ENCODE results near the gene CDH1.

The CDH1 gene

GRCh38 chr16:68717684-68718083, 19.4 kb upstream of the CDH1 start:
- TF ChIP-seq, protein P1, sequence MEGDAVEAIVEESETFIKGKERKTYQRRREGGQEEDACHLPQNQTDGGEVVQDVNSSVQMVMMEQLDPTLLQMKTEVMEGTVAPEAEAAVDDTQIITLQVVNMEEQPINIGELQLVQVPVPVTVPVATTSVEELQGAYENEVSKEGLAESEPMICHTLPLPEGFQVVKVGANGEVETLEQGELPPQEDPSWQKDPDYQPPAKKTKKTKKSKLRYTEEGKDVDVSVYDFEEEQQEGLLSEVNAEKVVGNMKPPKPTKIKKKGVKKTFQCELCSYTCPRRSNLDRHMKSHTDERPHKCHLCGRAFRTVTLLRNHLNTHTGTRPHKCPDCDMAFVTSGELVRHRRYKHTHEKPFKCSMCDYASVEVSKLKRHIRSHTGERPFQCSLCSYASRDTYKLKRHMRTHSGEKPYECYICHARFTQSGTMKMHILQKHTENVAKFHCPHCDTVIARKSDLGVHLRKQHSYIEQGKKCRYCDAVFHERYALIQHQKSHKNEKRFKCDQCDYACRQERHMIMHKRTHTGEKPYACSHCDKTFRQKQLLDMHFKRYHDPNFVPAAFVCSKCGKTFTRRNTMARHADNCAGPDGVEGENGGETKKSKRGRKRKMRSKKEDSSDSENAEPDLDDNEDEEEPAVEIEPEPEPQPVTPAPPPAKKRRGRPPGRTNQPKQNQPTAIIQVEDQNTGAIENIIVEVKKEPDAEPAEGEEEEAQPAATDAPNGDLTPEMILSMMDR (conservative IDR thresholded peaks at IDR 0.05; ENCODE audit: low read depth, low read length): no peak
- DNase-seq (ENCODE audit: low read depth): no peak
- H3K4me3 ChIP-seq (ENCODE audit: low read length): no peak overlapping the region

GRCh38 chr16:68718590-68718989, 18.5 kb upstream of the CDH1 start:
- DNase-seq (ENCODE audit: low read depth): no peak
- TF ChIP-seq, protein P1 (conservative IDR thresholded peaks at IDR 0.05; ENCODE audit: low read depth, low read length): no peak
- H3K4me3 ChIP-seq (ENCODE audit: low read length): no peak overlapping the region

GRCh38 chr16:68719993-68720489, 17.1 kb upstream of the CDH1 start:
- no peak for DNase-seq (ENCODE audit: low read depth)
- no peak overlapping the region for H3K4me3 ChIP-seq (ENCODE audit: low read length)
- TF ChIP-seq, protein P1 (conservative IDR thresholded peaks at IDR 0.05; ENCODE audit: low read depth, low read length): no peak

DNA sequence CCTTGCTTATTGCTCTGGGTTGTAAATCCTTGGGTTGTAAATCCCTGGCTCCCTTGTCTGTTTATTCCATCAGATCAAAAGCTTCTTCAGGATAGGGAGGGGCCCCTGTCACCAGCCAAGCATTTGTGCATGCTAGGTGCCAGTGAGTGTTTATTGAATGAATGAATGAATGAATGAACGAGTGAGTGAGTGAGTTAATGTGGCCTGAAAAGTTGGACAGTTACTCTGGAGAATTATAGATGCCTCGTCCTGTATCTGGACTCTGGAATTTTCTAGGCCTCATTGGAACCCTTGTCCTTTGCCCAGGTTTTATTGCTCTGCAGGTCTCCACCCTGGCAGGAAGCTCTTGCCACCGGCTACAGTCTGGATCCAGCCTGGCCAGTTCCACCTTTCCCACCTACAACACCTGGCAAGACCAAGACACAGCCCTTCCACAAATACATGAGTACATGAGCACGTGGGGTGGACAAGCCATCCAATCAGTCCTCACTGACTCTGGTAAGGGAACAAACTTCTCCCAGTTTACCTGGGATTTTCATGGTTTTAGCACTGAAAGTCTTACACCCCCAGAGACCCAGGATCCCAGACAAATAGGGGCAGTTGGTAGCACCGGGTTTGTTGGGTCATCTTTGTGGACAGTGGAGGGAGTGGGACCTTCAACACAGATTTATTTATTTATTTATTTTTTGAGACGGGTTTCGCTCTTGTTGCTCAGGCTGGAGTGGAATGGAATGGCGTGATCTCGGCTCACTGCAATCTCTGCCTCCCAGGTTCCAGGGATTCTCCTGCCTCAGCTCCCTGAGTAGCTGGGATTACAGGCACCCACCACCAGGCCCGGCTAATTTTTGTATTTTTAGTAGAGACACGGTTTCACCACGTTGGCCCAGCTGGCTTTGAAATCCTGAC, 14.7 kb upstream of the CDH1 start:
- no peak overlapping the region for H3K4me3 ChIP-seq (ENCODE audit: low read length)
- DNase-seq (ENCODE audit: low read depth): no peak

GRCh38 chr16:68724797-68725196, 12.3 kb upstream of the CDH1 start:
- TF ChIP-seq, protein P1 (conservative IDR thresholded peaks at IDR 0.05; ENCODE audit: low read depth, low read length): no peak
- no peak overlapping the region for H3K4me3 ChIP-seq (ENCODE audit: low read length)
- no peak for DNase-seq (ENCODE audit: low read depth)

More for the DNA sequence above, 14.7 kb upstream of the CDH1 start:
- TF ChIP-seq, protein P1 (conservative IDR thresholded peaks at IDR 0.05; ENCODE audit: low read depth, low read length): no peak

DNA sequence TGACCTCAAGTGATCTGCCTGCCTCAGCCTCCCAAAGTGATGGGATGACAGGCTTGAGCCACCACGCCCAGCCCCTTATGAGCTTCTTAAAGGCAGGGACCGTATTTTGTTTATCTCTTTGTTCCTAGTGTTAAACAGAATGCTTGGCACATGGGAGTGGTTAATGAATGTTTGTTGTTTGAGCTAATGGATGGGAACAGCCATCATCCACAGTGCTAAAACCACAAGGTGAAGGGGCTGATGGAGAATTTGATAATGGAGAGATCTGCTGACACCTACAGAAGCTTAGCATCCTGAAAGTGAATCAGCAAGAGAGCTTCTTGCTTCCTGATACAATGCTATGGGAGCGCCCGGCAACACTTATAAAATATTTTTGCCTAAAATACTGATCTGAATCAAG, 8.6 kb upstream of the CDH1 start:
- TF ChIP-seq, protein P1 (conservative IDR thresholded peaks at IDR 0.05; ENCODE audit: low read depth, low read length): no peak
- no peak overlapping the region for H3K4me3 ChIP-seq (ENCODE audit: low read length)

DNA sequence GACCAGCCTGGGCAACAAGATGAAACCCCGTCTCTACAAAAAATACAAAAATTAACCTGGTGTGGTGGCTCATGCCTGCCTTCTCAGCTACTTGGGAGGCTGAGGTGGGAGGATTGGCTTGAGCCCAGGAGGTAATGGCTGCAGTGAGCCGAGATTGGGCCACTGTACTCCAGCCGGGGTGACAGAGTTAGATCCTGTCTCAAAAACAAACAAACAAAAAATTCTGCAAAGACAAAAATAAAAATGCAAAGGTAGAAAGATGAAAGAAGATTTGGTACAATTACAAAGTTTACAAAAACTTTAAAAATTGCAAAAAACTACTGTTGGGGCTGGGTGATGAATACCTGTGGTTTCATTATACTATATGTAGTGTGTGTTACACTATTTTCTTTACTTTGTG, 5.5 kb upstream of the CDH1 start:
- TF ChIP-seq, protein P1 (conservative IDR thresholded peaks at IDR 0.05; ENCODE audit: low read depth, low read length): no peak

More for the DNA sequence above, 8.6 kb upstream of the CDH1 start:
- DNase-seq (ENCODE audit: low read depth): no peak

More for the DNA sequence above, 5.5 kb upstream of the CDH1 start:
- no peak for DNase-seq (ENCODE audit: low read depth)
- H3K4me3 ChIP-seq (ENCODE audit: low read length): no peak overlapping the region
